Measurements from ENCODE around the gene ITGAL.
A peak's percentile ranks its signal among the peaks of the same experiment; 100 is the strongest.
"Not testable (repeated sequence)": the region's sequence is repeated elsewhere in the genome, so short reads cannot be mapped to it uniquely, and the experiment has no call there.

The ITGAL gene

GRCh38 chr16:30457743-30458560, 14.6 kb upstream of the ITGAL start:
- DNase-seq, result no peak

GRCh38 chr16:30458561-30459394, 13.8 kb upstream of the ITGAL start:
- peak; percentile 89 to 93 for DNase-seq

GRCh38 chr16:30459456-30459855, 13.1 kb upstream of the ITGAL start:
- no peak for DNase-seq

- DNase-seq, result not testable (repeated sequence)
Observed at GRCh38 chr16:30461426-30461825, 11.1 kb upstream of the ITGAL start.

- DNase-seq, result no peak
Observed at GRCh38 chr16:30464078-30464477, 8.5 kb upstream of the ITGAL start.

GRCh38 chr16:30470170-30470512, 2.4 kb upstream of the ITGAL start:
- DNase-seq, result no peak

GRCh38 chr16:30470632-30470995, 1.9 kb upstream of the ITGAL start:
- DNase-seq, result peak in 1 of 2 experiments; percentile 21

GRCh38 chr16:30473231-30474073, 910 bp downstream of the ITGAL start:
- DNase-seq, result peak; percentile 75 to 79

- peak in 1 of 2 experiments; percentile 35 for DNase-seq
Observed at GRCh38 chr16:30474074-30474452, 1.5 kb downstream of the ITGAL start.

- DNase-seq, result no peak
Observed at GRCh38 chr16:30474684-30475083, 2.1 kb downstream of the ITGAL start.

GRCh38 chr16:30476991-30477390, 4.4 kb downstream of the ITGAL start:
- DNase-seq, result no peak

GRCh38 chr16:30477773-30478172, 5.2 kb downstream of the ITGAL start:
- DNase-seq, result not testable (repeated sequence)

GRCh38 chr16:30478766-30479478, 6.4 kb downstream of the ITGAL start:
- DNase-seq, result no peak

- DNase-seq, result no peak
Observed at GRCh38 chr16:30481381-30481780, 8.8 kb downstream of the ITGAL start.

GRCh38 chr16:30482366-30482765, 9.8 kb downstream of the ITGAL start:
- no peak for DNase-seq

- no peak for DNase-seq
Observed at GRCh38 chr16:30484887-30485286, 12.3 kb downstream of the ITGAL start.

GRCh38 chr16:30485818-30486436, 13.4 kb downstream of the ITGAL start:
- no peak for DNase-seq

GRCh38 chr16:30488764-30489605, 16.4 kb downstream of the ITGAL start:
- DNase-seq, result no peak

GRCh38 chr16:30490210-30490609, 17.7 kb downstream of the ITGAL start:
- no peak for DNase-seq

- no peak for DNase-seq
Observed at GRCh38 chr16:30491229-30491628, 18.7 kb downstream of the ITGAL start.

- no peak for DNase-seq
Observed at GRCh38 chr16:30491744-30492308, 19.3 kb downstream of the ITGAL start.

All from activated CD4-positive, alpha-beta T cell treated with anti-CD3 and anti-CD28 coated beads, Interleukin-2, amount 50 U/mL, for 48 hours (primary cell).